HG03139 (cell line): ENCODE data around the gene ATP1A2.

Experiments
- ATAC-seq: cut with Tn5 transposase; IDR thresholded peaks from one replicate; pipeline ENCODE4 v1.9.1; 2021; ENCODE audit not compliant: unreplicated experiment

Gene ATP1A2

GRCh38 chr1:160168609-160169369, 53.2 kb downstream of the ATP1A2 start:
- ATAC-seq, result no peak

- ATAC-seq, result peak; percentile 69
These were observed 54.2 kb downstream of the ATP1A2 start for GRCh38 chr1:160169553-160170399.

- ATAC-seq, result no peak
These were observed 55.8 kb downstream of the ATP1A2 start for GRCh38 chr1:160171354-160171753.

- no peak for ATAC-seq
These were observed 56.4 kb downstream of the ATP1A2 start for GRCh38 chr1:160171980-160172379.

GRCh38 chr1:160177231-160177630, 61.7 kb downstream of the ATP1A2 start:
- ATAC-seq, result no peak

- ATAC-seq, result no peak
These were observed 62.1 kb downstream of the ATP1A2 start for GRCh38 chr1:160177667-160178066.

GRCh38 chr1:160178731-160179130, 63.2 kb downstream of the ATP1A2 start:
- no peak for ATAC-seq

- no peak for ATAC-seq
These were observed 63.8 kb downstream of the ATP1A2 start for GRCh38 chr1:160179336-160179735.

- no peak for ATAC-seq
These were observed 70.7 kb downstream of the ATP1A2 start for GRCh38 chr1:160186246-160186645.

- no peak for ATAC-seq
These were observed 71.2 kb downstream of the ATP1A2 start for GRCh38 chr1:160186729-160187128.

- ATAC-seq, result no peak
These were observed 71.8 kb downstream of the ATP1A2 start for GRCh38 chr1:160187407-160187806.

GRCh38 chr1:160188341-160188740, 72.8 kb downstream of the ATP1A2 start:
- ATAC-seq, result no peak

- ATAC-seq, result no peak
These were observed 74.4 kb downstream of the ATP1A2 start, which contains the start of gene CASQ1 for GRCh38 chr1:160189649-160190625. TSS of gene CASQ1 (plus strand) at chr1:160190575. CDS start at chr1:160190752, 177 bp downstream.

- no peak for ATAC-seq
These were observed 76.2 kb downstream of the ATP1A2 start for GRCh38 chr1:160191756-160192155.

GRCh38 chr1:160192234-160192633, 76.7 kb downstream of the ATP1A2 start:
- ATAC-seq, result no peak
